AG08396 (cell line): Measurements from ENCODE around the gene ENDOU.
A peak's percentile ranks its signal among the peaks of the same experiment; 100 is the strongest.

Source experiments
- DNase-seq: peaks from one replicate; pipeline ENCODE4 v3.0.0; 2012; ENCODE audit warnings: low spot score, mixed read lengths

ENDOU gene

DNA sequence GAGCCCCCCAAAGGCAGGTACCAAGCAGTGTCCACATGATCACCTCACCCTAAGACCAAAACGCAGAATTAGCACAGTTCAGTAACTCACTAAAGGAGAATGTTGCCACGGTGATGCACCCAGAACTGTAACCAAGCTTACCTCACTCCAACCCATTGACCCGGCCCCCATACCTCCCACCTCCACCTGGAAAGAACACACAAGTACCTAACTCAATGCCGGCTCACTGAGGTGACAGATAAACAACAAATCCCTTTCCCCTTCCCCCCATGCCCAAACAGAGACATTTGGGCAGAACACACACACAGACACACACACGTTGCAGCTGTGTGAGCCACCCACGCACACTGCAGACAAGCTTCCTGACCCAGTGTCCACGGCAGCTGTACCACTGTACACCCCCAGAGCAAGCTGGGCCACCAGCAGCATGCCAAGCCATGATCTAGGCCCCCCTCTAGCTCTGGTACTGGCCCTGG is 32.1 kb upstream of the ENDOU start:
- DNase-seq: no peak

DNA sequence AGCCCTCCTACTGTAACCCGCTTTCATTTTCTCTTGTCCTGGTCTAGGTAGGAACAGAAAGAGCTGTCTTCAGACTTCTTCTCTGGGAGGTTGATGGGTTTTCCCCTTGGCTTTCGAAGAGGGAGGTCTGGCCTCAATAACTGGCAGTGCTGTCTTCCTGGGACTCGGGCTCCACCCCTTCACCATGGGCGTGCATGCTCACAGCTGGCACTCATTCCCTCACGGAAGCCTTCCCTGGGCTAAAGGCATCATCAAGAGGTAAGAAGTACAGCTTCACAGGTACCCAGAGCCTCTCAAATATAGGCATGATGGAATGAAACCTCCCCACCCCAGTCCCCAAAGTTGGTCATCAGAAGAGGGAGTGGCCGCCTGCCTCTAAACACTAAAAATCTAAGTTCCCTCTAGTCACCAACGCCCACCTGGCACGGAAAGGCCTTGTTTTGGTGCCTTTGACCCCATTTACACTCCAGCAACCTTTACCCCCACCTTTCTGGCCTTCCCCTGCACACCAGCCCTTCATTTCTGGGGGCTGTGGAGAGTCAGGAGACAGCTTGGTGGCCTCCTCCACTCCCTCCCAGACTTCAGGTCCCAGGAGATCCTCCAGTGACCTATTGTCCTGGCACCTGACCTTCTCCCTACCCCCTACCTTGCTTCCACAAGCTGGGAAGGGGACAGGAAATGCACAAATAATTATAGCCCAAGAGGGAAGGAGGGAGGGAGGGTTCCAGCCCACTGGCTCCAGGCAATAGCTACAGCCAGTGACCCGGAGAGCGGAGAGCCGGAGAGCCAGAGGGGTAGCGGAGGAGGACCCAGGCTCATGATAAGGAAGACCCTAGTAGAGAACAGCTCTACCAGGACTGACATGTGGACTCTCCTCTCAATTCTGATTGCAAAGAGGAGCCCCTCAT is 30.6 kb upstream of the ENDOU start:
- DNase-seq: no peak

DNA sequence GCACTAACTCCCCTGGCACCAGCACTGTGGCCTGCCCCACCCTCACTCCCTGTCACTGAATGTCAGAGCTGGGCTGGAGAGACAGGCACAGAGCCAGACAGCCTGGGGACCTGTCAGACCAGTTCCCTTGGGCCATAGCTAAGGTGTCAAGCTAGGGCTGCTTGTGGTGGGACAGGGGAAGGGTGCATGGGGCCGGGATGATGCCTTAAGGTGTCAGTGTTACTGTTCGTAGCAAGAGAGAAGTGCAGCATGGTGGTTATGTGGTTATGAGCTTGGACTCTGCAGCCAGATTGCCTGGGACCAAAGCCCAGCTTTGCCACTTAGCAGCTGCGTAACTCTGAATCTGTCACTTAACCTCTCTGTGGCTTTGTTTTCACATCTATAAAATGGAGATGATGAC is 29.6 kb upstream of the ENDOU start:
- no peak for DNase-seq

DNA sequence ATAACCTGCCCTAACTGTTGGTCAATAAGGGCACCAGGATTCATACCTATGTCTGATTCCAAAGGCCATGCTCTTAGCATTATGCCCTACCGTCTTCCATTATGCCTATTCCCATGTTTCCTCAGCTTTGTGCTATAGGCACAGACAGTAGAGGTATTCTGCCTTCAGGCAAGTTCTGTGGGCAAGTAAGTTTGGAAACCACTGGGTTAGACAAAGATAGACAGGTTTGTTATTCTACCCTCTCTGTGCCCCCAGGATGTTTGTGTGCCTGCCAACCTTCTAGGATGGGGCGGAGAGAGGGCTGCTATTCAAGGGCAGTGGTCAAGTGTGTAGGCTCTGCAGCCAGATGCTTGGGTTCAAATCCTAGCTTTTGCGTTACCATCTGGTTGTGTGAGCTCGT is 28.8 kb upstream of the ENDOU start:
- DNase-seq: no peak

DNA sequence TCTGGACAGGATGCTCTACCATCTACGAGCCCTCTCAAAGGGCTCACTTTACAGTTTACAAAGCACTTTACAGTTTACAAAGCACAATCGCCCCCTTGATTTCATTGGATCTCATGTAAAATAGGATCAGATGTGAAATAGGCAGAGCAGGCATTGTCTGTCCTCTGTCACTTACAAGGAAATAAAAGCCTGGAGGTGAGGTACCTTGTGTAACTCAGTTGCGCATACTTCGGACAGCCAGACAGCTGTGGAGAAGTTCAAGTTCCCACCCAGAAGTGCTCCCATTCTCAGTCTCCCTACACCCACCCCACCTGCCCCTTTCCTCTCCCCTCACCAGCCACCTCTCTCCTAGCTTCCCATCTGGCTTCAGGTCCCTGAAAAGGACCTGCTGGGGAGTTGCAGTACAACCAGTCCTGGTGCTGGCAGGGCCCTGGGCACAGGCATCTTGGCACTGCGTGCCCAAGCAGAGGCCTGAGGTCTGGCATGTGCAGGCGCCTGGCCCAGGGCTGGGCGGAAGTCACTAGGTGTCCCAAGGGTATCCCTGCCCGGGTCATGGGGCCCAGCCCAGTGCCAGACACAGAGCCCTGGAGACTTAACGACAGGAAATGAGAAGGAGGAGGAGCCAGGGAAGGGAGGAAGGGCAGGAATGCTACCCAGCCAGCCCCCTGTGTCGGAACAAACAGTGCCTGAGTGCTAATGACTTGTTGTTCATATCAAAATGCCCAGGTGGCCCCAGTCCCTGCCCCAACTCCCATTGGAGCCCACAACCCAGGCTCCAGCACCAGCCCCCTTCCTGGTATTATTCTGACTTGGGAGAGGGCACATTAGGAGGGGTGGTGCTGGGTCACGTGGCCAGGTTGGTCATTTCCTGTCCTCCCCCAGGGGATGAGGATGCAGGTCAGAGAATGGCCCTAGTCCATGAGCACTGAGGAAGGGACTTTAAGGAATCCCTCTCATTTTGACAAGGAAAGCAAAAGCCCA is 28.0 kb upstream of the ENDOU start:
- no peak for DNase-seq

DNA sequence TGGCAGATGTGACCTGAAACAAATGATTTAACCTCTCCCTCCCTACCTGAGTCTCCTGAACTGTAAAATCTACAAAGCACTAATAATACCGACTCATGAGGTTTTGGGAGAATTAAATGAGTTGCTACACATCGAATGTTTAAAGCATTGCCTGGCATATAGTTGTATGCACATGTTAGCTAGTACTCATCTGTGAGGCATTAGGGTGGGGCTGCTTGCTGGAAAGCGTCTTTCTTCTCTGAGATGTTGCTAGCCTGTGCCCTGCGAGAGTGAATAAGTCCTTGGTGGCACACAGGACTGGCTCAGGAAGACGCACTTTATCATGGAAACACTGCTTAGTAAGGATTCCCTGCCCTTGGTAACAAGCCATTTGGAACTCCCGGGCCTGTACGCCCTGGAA is 27.3 kb upstream of the ENDOU start:
- peak; percentile 63 for DNase-seq

DNA sequence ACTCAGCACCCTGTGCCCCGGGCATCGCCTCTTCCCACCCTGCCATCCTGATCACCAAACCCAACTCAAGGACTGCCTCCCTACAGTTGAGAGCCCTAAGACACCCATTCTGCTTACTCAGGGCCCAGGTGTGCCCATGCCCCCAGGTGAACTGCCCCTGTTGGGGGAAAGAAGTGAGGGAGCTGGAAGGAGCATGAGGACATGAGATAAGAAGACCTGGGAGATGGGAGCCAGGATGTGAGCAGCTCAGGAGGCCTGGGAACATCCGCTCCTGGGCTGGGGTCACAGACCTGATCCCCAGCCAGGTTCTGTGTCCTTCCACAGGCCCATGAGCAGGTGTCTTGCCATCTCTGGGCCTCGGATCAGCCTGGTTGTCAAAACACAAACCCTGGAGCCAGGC is 26.8 kb upstream of the ENDOU start:
- DNase-seq: no peak

DNA sequence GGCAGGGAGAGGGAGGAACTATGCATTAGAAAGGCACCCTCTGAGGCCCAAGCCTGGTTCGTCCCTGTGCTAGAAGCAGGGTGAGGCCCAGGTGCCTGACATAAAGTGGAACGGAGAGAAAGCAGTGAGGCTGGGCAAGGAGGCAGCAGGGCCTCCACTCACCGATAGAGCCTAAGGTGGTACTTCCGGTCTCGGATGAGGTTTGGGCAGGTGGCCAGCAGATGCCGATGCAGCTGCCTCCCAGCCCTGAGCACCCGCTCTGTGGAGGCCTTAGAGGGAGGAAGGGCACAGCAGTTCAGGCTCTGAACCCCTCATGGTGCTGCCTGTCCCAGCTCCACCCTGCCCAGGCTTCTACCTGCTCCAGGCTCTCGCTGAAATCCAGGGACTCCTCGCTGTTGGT is 26.3 kb upstream of the ENDOU start:
- DNase-seq: no peak

DNA sequence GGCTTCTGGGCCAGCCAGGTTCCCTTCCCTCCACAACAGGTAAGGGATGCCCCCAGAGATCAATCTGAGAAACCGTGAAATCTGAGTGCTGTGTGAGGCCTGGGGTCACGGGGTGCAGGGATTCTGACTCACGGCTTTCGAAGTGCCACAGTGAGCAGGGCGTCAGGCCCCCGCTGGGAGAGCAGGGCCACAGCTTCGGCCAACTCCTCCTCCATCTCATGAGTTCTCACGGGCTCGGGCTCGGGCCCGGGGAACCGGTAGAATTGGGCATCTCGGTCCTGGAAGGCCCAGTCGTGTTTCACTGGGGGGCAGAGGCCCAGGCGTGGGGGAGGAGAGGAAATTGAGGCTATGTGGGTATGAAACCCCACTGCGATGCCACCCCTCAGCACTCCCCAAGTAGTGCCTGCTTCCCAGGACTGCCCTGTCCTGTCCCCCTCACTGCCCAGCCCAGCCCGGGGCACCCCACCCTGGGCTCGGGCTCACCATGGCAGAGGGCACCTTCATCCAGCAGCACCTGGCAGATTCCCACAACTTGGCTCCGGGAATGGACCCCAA is 25.7 kb upstream of the ENDOU start:
- no peak for DNase-seq

DNA sequence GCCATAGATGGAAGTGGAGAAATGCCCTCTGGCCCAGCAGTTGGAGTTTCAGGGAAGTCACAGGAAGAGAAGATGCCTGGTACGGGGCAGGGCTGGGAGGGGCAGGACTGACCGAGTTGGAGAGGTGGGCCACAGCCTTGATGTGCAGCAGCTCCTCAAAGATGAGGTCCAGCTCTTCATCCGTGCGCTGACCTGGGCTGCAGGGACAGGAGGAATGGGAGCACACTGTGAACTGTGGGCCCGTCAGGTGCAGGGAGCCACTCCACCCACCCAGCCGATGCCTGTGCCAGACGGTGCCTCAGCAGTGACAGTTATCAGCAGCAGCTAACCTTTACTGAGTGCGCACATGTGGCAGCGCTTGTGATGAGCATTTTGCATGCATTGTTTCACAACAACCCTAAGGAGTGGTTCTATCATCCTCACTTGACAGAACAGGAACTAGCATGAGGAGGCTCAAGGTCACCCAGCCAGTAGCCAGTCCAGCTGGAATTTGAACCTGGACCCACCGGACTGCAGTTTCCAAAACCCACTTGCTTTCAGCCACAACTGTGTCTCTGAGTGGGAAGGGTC is 25.0 kb upstream of the ENDOU start:
- DNase-seq: no peak

DNA sequence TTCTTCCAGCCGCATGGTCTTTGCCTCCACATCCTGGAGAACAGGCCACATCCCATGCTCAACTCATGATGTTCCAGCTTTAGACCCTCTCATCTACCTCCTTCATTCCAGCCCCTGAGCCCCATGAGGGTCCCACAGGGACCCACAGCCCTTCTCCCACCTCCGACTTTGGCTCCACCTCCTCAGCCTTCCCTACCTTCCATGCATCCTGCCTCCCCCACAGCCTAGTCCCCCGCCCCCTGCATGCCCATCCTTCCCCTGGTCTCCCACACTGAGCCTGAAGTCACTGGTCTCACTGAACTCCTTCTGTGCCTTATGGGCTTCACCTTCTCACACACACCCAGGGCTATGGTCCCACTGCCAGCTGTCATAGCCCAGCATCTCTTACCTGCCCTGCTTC is 23.6 kb upstream of the ENDOU start:
- DNase-seq: no peak

DNA sequence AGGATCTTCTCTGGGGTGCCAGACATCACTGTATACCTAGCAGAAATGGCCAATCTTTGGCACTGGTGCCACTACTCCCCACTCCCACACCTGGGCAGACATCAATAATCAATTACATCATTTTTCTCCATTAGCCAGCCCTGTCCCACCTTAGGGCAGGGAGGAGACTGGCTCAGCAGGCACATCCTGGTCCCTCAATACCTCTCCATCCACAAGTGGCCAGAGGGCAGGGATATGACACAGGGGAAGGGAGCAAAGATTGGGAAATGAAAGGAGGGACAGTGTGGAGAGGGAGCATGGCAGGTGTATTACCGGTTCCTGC is 23.2 kb upstream of the ENDOU start:
- DNase-seq: no peak

DNA sequence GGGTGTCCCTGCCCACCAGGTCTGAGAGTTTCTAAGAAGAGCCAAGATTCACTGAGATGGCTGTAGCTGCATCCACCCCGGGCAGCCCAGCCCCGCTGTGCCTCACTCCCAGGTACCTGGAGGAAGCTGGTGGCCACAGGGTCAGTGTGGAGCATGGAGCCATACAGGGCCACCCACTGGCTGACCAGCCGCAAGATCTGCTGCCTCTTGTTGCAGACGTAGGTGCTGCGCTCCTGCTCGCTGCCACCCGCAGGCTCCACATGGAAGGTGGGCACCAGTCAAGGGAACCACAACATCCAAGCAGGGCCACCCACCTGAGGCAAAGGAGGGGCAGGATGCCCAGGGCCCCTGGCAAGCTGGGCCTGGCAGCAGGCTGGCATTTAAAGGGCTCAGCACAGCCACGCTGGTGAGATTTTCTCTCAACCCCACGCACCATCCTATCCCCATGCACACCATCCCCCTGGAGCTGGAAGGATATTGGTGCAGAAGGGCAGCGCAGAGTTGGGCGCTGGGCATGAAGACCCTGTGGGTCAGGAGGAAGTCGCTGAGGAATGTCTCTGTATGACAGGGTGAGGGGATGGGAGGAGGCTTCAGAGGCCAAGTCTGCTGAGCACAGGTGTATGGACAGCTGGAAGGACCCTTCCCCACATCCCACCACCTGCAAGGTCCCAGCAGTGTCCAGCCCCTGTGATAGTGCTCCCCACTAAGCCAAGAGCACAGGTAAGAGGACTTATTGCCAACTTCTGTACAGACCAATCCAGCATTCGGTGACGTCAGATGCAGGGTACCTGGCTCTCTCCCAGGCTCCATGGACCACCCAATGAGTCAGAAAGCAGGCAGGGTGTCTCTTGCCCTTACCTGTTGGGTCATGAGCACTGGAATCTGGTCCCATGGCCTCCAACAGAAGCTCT is 22.6 kb upstream of the ENDOU start:
- no peak for DNase-seq

DNA sequence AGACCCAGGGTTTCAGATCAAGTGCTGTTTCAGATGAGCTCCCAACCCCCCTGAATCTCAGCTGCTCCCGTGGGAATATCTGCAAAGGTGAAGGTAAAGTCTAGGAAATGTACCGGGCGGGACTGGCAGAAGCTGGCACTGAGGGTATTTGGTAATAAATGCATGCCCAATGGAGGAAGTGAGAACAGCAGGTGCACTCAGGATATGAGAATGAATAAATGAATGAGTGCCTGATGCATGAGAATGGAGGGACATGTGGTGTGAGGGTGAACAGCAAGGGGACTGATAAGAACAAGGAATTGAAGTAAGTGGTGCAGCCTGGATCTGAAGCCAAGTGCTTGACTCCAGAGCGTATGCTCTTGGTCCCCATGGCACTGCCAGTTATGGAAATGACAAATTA is 21.8 kb upstream of the ENDOU start:
- no peak for DNase-seq

DNA sequence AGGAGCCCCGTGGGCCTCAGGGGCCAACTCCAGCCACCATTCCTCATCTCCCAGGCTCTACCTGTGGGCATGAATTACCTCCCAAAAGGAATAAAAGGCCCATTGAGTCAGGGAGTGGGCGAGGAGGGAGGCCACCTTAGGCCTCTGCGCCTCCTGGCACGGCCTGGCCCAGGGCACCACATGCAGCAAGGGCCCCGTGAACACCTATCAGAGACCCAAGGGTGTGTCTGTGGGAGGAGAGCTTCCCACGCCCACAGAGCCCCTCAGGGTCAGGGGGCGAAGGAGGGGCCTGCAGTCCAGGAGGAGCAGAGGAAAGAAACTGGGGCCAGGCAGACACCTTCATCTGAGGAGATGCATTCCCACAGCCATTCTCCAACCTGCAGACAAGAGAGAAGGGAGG is 21.2 kb upstream of the ENDOU start:
- DNase-seq: no peak

DNA sequence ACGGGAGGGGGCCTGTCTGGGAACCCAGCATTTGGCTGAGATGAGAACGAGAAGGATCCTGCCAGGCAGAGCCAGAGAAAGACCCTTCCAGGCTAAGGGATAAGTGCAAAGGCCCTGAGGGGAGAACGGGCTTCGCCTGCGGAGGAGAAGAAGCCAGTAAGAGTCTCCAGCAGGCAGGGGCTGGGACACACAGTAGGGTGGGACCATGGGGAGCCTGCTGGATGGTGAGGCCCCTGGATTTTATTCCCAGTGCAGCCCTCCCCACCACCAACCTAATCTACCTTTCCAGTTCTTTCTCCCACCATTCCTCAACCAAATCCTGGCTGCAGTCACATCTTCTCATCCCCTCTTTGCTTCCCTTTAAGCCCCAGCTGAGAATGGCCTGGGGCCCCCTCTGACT is 20.8 kb upstream of the ENDOU start:
- no peak for DNase-seq

DNA sequence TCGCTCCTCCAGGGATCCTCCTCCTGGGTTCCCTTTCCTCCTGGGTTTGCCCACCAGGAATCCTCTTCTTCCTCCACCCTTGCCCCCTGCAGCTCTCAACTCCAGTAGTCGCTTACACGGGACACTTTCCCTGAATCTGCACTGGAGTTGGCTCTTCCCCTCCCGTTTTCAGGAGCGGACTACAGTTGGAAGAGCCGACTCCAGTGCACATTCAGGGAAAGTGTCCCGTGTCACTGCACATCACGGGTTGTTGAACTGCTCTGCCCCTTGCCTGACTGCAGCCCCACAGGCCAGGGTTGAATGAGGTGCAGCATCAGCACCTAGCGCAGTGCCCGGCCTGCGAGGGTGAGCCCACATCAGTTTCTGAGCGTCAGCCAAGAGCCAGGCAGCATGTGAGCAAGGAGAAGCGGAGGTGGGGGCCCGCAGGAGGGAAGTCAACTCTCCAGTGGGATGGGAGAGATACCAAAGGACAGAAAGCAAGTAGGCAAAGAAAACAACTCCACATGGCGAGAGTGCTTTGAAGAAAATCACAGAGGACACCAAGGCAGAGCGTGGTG is 20.3 kb upstream of the ENDOU start:
- DNase-seq: no peak

DNA sequence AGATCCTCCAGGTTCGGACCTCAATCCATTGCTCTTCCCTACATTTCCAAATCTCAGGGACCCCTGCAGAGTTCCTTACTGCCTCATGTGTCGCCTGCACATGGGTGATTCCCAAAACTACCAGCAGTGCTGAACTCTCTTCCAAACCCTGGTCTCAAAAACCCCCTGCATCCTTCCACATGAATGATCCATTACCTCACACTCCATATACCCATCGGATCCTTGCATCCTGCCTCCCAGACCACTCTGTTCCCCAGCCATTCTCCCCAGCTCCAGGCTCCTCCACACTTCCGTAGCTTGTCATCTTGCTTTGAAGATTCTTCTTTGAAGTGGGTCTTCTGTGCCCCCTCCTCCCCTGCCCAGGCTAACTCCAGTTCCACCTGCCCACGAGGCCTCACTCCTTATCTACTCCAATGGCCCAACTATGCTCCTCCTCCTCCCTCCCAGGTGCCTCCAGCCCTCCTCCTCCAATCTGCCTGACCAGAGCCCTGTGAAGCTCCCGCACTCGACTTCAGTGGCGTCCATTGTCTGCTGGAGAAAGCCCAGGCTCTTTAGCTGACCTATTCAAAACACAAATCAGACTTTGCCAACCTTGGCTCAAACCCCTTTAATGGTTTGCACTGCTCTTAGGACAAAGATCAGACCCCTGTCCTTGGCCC is 19.6 kb upstream of the ENDOU start:
- DNase-seq: no peak

DNA sequence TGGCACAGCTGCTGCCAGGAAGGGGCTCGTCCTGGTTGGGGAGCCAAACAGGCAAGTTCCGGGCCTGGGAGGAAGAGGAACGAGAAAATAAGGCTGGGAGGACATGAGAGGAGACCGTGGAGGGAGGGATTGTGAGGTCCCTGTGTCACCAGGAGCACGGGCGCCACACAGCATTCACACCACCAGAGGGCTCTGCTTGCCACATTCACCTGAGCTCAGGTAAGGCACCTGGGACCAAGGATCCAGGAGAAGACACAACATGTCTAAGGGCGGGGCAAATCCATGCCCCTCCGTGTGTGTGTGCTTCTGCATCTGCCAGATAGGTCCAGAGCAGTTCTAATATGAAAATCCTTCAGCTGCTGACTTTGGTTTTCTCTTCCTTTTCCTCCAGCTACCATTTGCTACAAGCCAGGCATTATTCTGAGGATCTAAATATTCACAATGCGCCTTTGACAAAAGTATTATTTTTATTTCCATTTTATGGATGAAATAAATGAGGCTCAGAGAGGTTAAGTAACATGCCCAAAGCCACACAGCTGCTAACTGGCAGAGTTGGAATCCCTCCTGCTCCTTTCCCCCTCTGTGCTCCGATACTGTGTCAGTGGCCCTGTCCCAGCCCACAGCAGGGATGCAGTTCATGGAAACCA is 18.8 kb upstream of the ENDOU start:
- DNase-seq: no peak

DNA sequence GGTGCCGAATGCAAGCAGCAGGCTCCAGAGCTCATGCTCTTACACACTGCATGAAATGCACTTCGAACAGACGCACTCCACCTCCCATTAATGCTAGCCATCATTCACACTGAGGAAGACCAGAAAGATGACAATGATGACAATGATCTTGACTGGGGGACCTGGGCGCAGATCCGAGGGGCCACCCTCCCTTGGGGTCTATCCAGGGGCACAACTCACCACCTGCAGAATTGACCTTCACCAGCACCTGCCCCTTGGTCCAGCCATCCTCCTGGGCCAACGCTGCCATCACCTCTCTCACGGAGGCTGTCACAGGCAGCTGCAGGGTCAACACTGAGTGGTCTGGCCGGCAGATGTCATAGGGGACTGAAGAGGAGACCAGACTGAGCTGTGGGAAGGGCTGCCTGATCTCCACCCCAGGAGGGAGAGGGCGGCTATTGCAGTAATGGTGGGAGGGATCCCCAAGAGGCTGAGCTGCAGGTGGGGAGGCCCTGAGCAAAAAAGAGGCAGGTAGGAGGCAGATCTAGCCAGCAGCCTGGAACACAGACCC is 18.1 kb upstream of the ENDOU start:
- no peak for DNase-seq
